Osteoblast (primary cell): ENCODE data around the gene VSTM2L. TPM values are rescaled to one million over a fixed set of nuclear protein-coding genes. Genes with fewer than 3 reads are reported as not detected.

ENCODE experiments used
- DNase-seq: peaks from one replicate; pipeline ENCODE4 v3.0.0; 2011; ENCODE audit warnings: low spot score, mixed read lengths; ENCODE audit not compliant: insufficient read length; ENCODE audit errors: missing footprints
- H2AFZ ChIP-seq: 2 replicates; pipeline ENCODE4 v1.6.0; 2011; ENCODE audit warnings: mild to moderate bottlenecking, low read length
- H3K27ac ChIP-seq: 2 replicates; pipeline ENCODE4 v1.5.1; 2011; ENCODE audit warnings: mild to moderate bottlenecking, low read depth, low read length, moderate library complexity
- H3K27me3 ChIP-seq: 2 replicates; pipeline ENCODE4 v1.6.0; 2012; ENCODE audit warnings: mild to moderate bottlenecking, control low read depth, inconsistent platforms, low read length, moderate library complexity; ENCODE audit not compliant: insufficient read depth
- H3K36me3 ChIP-seq: 2 replicates; pipeline ENCODE4 v1.5.1; 2011; ENCODE audit warnings: mild to moderate bottlenecking, low read length, control low read depth, moderate library complexity; ENCODE audit not compliant: insufficient read depth
- H3K4me1 ChIP-seq: 2 replicates; pipeline ENCODE4 v1.5.1; 2011; ENCODE audit warnings: mild to moderate bottlenecking, low read length, control low read depth, moderate library complexity; ENCODE audit not compliant: insufficient read depth
- H3K4me2 ChIP-seq: 2 replicates; pipeline ENCODE4 v1.6.0; 2011; ENCODE audit warnings: mild to moderate bottlenecking, low read length; ENCODE audit not compliant: insufficient read depth
- H3K4me3 ChIP-seq: fragments of 200-600 bp; sonication (generic); 3 replicates; pipeline ENCODE4 v1.5.1; 2012; ENCODE audit warnings: mild to moderate bottlenecking, low read length, inconsistent platforms; ENCODE audit not compliant: insufficient read depth
- H3K79me2 ChIP-seq: 2 replicates; pipeline ENCODE4 v1.6.0; 2012; ENCODE audit warnings: mild to moderate bottlenecking, low read length, control low read depth, inconsistent platforms; ENCODE audit not compliant: insufficient read depth
- H3K9me3 ChIP-seq: 2 replicates; pipeline ENCODE4 v1.5.1; 2011; ENCODE audit warnings: low read depth, low read length, control low read depth
- H4K20me1 ChIP-seq: 2 replicates; pipeline ENCODE4 v1.6.0; 2012; ENCODE audit warnings: mild to moderate bottlenecking, low read length, control low read depth; ENCODE audit not compliant: insufficient read depth
- total RNA-seq: library from RNA; depleted of rRNA; stranded (reverse); fragments of >200 nt; gene quantifications from 2 replicates; pipeline ENCODE4 v1.2.3, GENCODE V29; 2012
- TF ChIP-seq, protein P1 (sequence below): IDR thresholded peaks from 2 replicates; pipeline ENCODE4 v1.5.1; 2011; ENCODE audit warnings: mild to moderate bottlenecking, low read depth, low read length, moderate library complexity; ENCODE audit errors: extremely low read depth

Gene VSTM2L
- total RNA-seq, 1 donor: 2.5 TPM

DNA sequence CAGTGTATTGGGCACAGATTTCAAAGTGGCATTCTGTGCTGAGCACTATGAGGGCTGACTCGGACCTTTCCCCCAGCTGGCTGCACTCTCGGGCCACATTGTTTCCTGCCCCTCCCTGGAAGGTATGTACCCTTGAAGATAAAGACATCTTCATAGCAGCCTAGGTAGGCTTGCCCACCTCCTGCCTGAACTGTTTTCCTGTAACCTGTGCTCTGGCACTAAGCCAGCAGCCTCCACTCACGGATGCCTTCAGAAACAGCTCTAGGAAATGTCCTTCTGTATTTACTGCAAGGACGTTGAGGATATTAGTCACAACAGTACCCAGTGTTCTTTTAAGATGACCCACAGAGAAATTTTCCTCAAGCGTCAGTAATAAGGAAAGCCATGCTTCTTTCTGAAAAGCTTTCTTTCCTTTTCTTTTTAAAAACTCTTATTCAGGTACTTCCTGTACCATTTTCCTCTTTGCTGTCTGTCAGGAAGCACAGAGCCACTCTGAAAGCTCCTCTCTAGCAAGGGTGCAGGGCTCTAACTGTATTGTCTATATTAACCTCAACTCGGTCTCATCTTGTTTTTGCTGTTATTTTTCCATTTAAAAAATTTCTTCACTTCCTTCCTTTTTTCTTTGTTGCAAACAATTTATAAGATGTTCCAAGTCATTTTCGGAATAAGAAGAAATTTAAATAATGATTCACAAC, 86.8 kb downstream of the VSTM2L start:
- TF ChIP-seq, protein P1, sequence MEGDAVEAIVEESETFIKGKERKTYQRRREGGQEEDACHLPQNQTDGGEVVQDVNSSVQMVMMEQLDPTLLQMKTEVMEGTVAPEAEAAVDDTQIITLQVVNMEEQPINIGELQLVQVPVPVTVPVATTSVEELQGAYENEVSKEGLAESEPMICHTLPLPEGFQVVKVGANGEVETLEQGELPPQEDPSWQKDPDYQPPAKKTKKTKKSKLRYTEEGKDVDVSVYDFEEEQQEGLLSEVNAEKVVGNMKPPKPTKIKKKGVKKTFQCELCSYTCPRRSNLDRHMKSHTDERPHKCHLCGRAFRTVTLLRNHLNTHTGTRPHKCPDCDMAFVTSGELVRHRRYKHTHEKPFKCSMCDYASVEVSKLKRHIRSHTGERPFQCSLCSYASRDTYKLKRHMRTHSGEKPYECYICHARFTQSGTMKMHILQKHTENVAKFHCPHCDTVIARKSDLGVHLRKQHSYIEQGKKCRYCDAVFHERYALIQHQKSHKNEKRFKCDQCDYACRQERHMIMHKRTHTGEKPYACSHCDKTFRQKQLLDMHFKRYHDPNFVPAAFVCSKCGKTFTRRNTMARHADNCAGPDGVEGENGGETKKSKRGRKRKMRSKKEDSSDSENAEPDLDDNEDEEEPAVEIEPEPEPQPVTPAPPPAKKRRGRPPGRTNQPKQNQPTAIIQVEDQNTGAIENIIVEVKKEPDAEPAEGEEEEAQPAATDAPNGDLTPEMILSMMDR: no peak
- peaks cover 6% of the 10 kb centered on the region for H3K36me3 ChIP-seq
- no peaks in the 10 kb centered on the region for H3K27me3 ChIP-seq
- H3K4me2 ChIP-seq: no peak overlapping the region
- H4K20me1 ChIP-seq: peaks cover 7% of the 10 kb centered on the region
- no peaks in the 10 kb centered on the region for H3K79me2 ChIP-seq
- no peak overlapping the region for H3K27ac ChIP-seq
- no peaks in the 10 kb centered on the region for H3K9me3 ChIP-seq
- H2AFZ ChIP-seq: no peak overlapping the region
- no peak overlapping the region for H3K4me3 ChIP-seq
- peaks cover 29% of the 10 kb centered on the region for H3K4me1 ChIP-seq
- no peak for DNase-seq

- TF ChIP-seq, protein P1: no peak
- H3K36me3 ChIP-seq: peaks cover 14% of the 10 kb centered on the region
- no peaks in the 10 kb centered on the region for H3K27me3 ChIP-seq
- peak overlapping the region; percentile 6 for H3K27ac ChIP-seq
- peak; percentile 73 for DNase-seq
- H2AFZ ChIP-seq: no peak overlapping the region
- H3K9me3 ChIP-seq: no peaks in the 10 kb centered on the region
- no peak overlapping the region for H3K4me3 ChIP-seq
- peaks cover 30% of the 10 kb centered on the region for H3K4me1 ChIP-seq
- peaks cover 7% of the 10 kb centered on the region for H4K20me1 ChIP-seq
- H3K4me2 ChIP-seq: no peak overlapping the region
- no peaks in the 10 kb centered on the region for H3K79me2 ChIP-seq
Observed at GRCh38 chr20:37990571-37991151, 87.7 kb downstream of the VSTM2L start.

GRCh38 chr20:37991157-37991866, 88.4 kb downstream of the VSTM2L start:
- TF ChIP-seq, protein P1: no peak
- no peak for DNase-seq
- Histone ChIP-seq H3K9me3 (no peaks in the 10 kb centered on the region), H3K36me3 (peaks cover 20% of the 10 kb centered on the region), H3K4me1 (peaks cover 30% of the 10 kb centered on the region), H3K4me3 (no peak overlapping the region), H3K27me3 (no peaks in the 10 kb centered on the region), H2AFZ (no peak overlapping the region), H4K20me1 (peaks cover 7% of the 10 kb centered on the region), H3K4me2 (no peak overlapping the region), H3K79me2 (no peaks in the 10 kb centered on the region), H3K27ac (peak overlapping the region; percentile 6)

DNA sequence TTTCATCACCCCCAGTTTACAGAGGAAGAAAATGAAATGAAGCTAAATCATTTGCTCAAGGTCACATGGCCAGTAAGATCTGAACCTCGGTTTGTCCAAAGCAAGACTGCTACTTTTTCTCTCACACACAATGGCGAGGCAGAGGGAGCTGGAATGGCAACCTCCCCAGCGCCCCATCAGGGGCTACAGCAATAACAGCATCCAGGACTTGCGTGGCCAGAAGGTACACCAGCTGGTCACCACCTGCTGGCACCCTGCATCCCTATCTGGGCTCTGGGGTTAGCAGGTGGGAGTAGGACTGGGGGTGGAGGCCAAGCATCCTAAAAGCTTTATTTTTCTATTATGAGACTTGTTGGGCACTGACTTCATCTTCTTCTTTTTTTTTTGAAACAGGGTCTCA, 89.0 kb downstream of the VSTM2L start:
- Histone ChIP-seq H2AFZ (no peak overlapping the region), H3K79me2 (no peaks in the 10 kb centered on the region), H4K20me1 (peaks cover 7% of the 10 kb centered on the region), H3K9me3 (no peaks in the 10 kb centered on the region), H3K4me1 (peaks cover 30% of the 10 kb centered on the region), H3K4me3 (no peak overlapping the region), H3K4me2 (no peak overlapping the region), H3K27me3 (no peaks in the 10 kb centered on the region), H3K36me3 (peaks cover 26% of the 10 kb centered on the region), H3K27ac (no peak overlapping the region)
- DNase-seq: no peak
- TF ChIP-seq, protein P1: no peak
